Hypothalamus (tissue), 51 donors: ENCODE data around the gene ZNF593.
A peak's percentile ranks its signal among the peaks of the same experiment; 100 is the strongest.

Experiments
- DNase-seq, 51 donors: peaks; one replicate each; lab custom pipeline; 2025; lab: John Stamatoyannopoulos, UW

Gene ZNF593

DNA sequence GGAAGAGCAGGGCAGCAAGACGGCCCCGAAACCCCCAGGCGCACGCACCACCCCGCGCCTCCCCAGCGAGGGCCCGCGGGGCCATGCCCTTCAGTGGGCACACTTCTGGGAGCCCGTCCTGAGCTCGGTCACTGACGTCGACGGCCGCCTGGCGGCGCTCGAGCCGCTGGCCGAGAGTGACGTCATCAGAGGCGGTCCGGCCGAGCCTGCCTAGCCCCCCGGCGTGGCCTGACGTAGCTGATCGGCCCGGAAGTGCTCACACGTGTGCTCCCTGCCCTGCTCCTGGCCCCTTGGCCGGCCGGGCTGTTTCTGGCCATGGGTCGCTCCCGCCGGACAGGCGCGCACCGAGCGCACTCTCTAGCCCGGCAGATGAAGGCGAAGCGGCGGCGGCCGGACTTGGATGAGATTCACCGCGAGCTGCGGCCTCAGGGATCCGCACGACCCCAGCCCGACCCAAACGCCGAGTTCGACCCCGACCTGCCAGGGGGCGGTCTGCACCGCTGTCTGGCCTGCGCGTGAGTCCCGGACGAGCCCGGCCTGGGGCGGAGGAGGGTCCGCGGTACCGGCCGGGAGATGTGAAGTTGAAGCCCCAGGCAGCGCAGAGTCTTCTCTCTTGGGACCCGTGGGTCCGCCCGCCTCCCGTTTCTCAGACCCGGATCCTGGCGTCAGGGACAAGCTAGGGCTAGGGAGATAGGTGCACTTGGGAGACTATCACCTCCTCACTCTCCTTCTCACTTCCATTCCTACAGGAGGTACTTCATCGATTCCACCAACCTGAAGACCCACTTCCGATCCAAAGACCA is at the start of gene ZNF593:
TSS of gene ZNF593 (plus strand) at position 240 of the 803 bp plus-strand sequence. CDS start at position 316, 76 bp downstream.
- DNase-seq, result peak; percentile 7 to 94 (median 83)

DNA sequence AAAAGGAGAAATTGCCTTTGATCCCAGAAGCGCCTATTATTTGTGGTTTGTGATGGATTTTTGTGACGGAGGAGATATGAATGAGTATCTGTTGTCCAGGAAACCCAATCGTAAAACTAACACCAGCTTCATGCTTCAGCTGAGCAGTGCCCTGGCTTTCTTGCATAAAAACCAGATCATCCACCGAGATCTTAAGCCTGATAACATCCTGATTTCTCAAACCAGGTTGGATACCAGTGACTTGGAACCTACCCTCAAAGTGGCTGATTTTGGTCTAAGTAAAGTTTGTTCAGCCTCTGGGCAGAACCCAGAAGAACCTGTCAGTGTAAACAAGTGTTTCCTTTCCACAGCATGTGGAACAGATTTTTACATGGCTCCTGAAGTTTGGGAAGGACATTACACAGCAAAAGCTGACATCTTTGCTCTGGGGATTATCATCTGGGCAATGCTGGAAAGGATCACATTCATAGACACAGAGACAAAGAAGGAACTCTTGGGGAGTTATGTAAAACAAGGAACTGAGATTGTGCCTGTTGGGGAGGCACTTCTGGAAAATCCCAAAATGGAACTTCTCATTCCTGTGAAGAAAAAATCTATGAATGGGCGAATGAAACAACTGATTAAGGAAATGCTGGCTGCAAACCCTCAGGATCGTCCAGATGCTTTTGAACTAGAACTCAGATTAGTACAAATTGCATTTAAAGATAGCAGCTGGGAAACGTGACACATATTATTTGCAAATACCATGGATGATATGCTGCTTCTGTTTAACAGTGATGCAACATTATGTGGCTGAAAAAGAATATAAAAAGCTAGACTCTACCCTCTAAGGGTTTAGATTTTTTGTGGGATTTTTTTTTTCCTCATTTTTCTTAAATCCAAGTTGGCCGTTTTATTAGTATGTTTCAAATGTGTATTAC is 47.6 kb upstream of the ZNF593 start:
- DNase-seq, result no peak

DNA sequence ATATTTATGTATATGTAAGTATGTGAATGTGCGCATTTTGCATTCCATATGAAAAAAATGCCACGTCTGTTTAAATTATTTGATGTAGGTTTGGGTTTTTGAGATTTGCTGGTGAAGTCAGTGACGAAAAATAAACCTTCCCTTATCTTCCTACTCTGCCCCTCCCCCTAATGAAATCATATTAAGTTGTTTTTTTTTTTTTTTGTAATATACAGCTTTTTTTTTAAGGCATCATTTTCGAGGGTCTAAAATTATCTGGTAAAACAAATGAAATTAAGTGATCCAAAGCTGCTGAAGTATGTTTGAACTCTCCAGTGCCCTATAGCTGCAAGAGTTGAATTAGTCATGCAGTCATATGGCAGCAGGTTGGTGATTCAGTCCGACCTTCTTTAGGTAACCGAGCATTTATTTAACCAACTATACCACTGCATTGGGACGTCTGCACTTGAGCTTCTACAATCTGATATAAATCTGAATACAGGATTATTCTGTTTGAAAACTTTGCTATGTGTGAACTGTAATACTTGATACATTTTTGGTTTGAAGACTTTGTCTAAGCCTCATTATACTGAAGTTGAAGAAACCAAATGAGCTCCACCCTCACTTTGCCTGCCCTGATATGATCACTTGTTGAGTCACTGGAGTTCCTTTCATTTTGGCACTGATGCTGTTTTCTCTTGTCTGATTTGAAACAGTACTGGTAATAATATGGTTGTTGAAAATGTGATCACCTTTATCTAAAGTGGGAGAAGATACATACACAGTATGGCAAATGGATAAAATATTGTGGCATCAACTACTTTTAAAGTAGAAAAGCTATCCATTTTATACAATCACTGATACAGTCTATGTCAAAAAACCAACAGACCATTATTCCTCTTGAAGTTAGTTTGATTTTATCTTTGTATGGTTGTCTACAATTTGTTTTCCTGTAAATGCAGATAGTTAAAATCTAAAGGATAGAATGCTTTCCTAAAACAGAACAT is 46.4 kb upstream of the ZNF593 start:
- no peak for DNase-seq

DNA sequence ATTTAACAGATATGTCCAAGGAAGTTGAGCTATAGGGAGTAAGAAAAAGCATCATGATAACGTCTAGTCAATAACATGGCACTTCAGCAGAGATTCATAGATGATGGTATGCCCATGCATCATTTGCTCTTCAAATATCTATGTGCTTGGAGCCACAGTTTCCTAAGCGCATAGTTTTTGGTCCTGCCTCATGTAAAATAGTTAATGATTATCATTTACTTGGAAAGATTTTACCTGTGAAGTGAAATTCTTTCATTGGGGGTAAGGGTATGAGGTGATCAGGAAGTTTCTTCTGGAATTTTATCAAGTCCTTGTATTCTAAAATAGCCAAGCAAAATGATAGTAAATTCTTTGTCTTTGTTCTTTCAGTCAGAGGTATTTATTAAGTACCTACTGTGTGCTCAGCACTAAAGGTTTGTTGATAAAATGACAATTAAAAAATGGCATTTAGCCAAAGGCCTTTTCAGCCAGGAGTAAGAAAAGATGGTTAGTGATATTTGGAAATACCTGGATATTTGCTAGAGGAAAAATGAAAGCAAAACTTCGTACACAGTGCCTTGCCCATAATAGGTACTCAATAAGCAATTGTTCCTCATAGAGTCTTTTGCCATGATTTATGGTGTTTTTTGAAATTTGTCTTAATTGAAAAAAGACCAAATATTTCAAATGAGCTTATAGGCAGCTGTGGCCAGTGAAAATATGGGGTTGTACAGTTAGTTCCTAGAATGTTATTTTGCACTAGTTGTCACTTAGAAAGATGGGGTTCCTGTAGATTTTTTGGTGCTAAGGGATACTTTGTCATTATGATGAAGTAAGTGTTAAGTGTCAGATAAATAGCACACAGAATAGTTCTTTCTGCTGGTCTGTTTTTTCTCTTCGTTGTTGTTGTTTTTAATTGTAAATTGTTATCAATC is 45.0 kb upstream of the ZNF593 start:
- DNase-seq, result no peak

DNA sequence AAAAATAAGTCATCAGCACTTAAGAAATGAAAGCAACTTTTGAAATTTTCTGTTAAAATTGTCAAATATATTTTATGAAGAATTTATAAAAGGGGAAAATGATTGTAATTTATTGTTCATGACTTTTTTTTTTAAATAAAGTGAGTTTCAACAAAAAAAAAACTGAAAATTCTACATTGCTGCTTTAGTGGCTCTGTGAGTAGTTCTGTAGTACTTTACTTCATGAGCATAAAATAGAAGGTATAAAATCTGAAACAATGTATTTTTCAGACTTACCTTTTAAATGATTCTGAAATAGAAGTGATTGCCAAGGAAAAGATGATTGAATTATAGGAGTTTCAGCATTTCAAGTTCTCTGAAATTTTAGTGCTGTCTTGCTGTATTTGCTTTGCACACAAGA is 44.3 kb upstream of the ZNF593 start:
- DNase-seq, result no peak

DNA sequence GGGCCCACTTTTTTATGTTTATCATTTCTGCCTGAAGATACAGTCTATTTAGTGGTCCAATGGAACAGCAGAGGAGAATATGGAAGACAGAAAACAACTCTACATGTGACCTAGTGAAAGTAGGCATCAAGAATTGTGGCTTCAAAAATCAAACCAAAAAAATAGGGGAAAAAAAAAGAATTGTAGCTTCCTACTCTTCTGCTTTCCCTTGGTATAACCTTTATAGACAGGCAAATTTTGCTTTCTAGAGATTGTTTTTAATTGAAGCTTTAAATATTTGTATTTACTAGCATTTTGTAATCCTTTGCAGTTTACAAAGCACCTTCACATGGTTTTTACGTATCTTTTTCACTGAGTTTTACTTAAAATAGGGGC is 43.8 kb upstream of the ZNF593 start:
- no peak for DNase-seq

DNA sequence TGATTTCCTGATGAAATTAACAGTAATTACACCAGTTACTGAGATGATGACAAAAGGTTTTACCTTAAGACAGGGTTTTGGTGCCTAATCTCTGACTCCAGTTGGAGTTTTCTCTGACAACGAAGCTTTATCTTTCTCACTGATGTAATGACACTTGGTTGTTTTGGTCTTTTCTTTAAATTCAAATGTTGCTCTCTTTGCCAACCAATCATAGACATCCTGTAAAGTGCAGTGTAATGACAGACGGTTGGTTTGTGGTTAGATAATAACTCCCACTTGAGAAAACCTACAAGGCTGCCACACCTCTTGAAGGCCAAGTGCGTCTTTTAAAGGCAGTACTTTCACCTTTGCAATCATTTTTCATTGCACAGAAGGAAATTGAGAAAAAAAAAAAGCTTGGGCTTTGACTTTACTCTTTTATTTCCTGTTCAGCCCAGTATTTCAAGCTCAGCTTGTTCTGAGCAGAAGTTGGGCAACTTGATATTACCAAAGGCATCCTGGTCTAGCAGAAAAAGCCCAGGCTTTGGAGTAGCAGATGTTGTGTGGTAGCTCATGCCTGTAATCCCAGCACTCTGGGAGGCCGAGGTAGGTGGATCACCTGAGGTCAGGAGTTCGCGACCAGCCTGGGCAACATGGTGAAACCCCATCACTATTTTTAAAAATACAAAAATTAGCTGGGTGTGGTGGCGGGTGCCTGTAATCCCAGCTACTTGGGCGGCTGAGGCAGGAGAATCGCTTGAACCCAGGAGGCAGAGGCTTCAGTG is 43.2 kb upstream of the ZNF593 start:
- no peak for DNase-seq

DNA sequence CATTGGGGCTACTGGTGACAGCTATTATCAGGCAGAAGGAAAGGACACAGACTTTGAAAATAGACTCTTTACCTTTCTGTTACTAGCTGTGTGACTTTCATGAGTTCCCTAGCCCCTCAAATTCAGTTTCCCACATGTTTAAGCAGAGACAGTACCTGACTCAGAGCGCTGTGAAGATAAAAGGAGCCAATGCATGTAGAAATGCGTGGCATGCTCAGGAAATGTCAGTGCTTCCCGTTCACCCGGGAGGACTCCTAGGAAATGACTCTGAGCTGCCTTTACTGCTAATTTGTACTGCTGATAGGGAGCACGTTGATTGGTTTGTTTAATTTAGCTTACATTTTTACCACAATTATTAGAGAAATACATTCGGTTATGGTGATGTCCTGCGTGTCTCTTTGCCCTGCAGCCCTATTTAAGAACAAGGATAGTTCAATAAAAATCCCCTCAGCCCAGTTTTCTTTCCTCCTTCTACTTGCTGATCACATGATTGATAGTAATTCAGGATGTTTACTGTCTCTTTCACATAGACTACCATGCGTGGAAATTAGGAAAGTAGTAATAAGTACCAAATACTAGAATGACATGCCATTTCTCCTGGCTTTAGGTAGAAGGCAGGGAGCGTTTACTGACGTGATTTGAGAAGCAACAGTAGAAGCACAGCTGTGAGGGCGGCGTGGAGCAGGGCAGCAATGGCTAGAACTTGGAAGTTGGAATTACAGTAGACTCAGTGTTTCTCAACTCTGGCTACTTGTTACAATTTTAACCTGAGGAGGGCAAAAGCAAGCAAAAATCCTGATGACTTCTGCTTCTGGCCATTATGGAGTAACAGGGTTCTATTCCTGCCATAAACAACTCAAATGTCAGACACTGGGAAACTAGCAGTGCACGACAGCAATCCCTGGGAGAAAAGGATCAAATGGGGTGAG is 42.2 kb upstream of the ZNF593 start:
- no peak for DNase-seq

DNA sequence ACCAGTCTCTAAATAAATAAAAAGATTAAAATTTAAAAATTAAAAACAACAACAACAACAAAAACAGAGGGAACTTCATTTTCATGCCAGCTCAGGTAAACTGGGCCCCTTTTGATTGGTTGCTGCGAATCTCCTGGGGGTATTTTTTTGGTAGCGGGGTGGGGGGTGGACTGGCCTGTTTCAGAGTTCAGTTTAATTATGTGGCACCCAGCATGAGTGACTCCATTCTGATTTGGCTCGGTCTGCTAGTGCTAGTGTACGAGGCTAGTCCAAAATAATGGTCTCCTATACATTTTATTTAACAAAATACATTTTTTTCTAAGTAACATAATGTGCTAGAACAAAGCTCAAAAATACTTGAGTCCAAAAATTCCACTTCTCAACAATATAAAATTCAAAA is 39.9 kb upstream of the ZNF593 start:
- DNase-seq, result no peak

DNA sequence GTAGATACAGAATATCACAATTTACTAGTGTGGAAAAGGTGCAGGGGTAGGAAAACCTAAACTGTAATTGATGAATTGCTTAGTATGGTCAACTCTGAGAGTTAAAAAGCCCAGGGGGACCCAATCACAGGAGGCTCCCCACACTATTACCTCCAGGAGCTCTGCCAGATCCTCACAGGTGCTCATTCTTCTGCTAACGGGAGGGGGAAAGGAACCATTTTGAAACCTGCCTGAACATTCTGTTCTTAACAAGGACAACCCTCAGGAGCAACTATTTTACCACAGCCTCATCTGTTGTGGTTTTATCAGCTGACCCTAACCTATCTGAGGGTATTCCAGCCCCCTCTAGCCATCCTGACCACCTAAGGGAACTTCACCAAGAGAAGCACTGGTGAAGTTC is 39.0 kb upstream of the ZNF593 start:
- no peak for DNase-seq

DNA sequence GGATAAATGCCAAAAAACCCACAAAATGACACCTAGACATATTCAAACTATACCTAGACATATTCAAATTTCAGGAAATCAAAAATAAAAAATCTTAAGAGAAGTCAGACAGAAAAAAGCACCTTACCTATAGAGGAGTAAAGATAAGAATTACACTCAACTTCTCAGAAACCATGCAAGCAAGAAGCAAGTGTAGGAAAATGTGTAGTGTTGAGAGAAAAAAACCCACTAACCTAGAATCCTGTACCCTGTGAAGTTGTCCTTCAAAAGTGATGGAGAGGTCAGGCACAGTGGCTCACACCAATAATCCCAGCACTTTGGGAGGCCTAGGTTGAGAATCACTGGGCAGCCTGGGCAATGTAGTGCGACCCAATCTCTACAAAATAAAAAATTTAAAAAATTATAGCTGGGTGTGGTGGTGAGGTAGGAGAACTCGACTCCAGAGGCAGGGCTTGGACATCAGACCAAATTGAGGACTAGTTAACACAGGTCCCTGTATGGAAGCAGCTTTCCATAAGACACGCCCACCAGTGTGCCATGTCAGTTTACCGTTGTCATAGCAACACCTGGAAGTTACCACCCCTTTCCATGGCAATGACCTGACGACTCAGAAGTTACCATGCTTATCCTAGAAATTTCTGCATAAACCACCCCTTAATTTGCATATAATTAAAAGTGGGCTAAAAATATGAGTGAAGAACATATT is 37.4 kb upstream of the ZNF593 start:
- no peak for DNase-seq

DNA sequence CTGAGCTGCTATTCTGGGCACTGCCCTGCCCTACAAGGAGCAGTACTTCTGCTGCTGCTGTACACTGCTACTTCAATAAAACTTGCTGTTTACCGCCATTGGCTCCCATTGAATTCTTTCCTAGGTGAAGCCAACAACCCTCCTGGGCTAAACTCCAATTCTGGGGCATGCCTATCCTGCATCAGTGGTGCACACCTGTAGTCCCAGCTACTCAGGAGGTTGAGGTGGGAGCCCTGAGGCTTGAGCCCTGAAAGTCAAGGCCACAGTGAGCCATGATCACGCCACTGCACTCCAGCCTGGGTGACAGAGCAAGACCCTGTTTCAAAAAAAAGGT is 36.9 kb upstream of the ZNF593 start:
- no peak for DNase-seq

DNA sequence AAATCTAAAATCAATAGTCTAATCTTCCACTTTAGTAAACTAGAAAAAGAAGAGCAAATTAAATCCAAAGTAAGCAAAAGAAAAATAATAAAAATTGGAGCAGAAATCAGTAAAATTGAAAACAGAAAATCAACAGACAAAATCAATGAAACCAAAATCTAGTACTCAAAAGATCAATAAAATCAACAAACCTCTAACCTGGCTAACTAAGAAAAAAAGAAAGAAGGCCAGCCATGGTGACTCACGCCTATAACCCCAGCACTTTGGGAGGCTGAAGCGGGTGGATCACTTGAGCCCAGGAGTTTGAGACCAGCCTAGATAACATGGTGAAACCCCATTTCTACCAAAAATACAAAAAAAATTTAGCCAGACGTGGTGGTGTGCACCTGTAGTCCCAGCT is 35.2 kb upstream of the ZNF593 start:
- DNase-seq, result no peak

DNA sequence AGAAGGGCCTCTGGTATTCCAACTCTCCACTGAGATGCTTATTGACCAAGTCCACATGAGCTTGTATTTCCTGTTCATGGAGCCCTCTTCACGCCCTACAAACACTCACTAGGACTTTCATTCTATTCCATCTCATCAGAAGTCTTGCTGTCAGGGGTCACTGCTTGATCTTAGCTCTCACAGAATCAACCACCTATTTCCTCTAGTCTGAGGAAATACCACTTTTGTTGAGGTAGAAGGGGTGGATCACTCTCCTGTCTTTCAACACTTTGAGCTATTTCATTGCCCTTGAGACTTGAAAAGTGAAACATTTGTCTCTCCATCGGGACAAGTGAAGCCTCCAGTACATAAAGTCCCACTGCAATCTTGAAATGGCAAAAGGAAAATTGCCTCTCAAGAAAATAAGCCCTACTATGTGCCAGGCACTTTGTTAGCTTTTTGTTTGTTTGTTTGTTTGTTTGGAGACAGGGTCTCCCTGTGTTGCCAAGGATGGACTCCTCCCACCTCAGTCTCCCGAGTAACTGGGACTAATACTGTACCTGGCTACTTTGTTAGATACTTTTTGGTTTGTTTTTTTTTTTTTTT is 30.6 kb upstream of the ZNF593 start:
- no peak for DNase-seq

DNA sequence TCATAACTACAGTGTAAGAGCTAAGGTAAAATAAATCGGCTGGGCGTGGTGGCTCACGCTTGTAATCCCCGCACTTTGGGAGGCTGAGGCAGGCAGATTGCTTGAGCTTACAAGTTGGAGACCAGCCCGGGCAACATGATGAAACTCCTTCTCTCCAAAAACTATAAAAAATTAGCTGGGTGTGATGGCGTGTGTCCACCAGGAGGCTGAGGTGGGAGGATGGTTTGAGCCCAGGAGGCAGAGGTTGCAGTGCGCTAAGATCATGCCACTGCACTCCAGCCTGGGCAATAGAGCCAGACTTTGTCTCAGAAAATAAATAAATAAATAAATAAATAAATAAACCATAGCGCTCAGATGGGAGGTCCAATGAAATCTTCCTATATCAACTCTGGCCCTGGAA is 27.5 kb upstream of the ZNF593 start:
- no peak for DNase-seq

DNA sequence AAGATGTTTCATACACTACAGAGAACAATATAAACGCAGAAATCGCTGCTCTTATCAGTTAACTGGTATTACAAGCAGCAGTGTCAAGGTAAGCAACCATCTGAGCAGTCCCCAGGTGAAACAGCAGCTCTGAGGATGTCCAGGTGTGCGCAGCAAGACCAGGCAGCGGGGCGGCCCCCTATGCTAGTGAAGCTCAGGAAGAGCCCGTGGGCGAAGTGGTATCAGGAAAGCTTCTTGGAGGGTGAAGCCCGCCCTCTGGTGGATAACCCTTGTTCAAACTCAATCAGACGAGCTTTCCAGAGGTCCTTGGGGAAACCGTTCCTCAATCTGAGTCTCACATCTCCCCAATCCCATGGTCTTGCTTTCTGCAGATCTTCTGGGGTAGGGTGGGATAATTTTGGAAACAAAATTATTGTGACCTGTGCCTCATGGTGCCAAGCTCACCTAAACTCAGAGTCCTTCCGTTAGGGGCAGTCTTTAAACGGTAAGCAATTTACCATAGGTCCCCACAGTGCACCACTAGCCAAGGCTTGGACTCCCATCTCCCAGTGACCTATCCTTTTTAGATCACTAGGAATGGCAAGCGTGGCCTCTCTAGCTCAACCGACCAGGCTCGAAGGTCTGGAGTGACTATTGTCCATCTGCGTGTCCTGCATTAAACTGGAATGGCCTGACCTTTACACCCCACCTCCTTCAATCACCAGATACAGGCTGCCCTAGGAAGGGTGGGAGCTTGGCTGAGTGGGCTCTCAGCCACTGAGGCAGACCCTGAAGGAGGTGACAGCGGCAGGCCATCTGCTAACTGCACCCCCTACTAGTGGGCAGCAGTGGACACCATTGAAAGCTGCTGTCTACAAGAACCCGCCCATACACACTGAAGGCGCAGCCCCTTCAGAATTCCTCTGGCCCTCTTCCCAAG is 24.4 kb upstream of the ZNF593 start:
- peak in 43 of 51 donors; percentile 12 to 87 (median 57) for DNase-seq
